A549 (cell line): Measurements from ENCODE around the gene TMED6. TPM values are rescaled to one million over a fixed set of nuclear protein-coding genes. Genes with fewer than 3 reads are reported as not detected.

Source experiments
- ATAC-seq, 2 experiments: fragments of 200-7000 bp in 1 of 2; fragments of >200 bp in 1 of 2; cut with Nextera tagmentation in 1 of 2; cut with Tn5 transposase in 1 of 2; 3 replicates each; pipeline versions ENCODE4 v1.8.0 to v1.9.1; 2018 to 2020; ENCODE audit warnings: mild to moderate bottlenecking in 1 of 2, moderate library complexity in 1 of 2
- CTCF ChIA-PET: fragments of 300-600 bp; sonication (Branson Sonifier 250); formaldehyde crosslinking; extraction: SDS; loops from one replicate; lab custom pipeline; 2021; ENCODE audit warnings: antibody characterized with exemption, inconsistent platforms; lab: Yijun Ruan, JAX
- POLR2A ChIA-PET: fragments of 350-600 bp; formaldehyde crosslinking; extraction: SDS; loops from one replicate; lab custom pipeline; 2021; ENCODE audit warnings: antibody characterized with exemption, inconsistent platforms; lab: Yijun Ruan, JAX
- DNase-seq, 2 experiments: peaks; one replicate each; pipeline versions ENCODE4 v3.0.0 to v3.0.0-alpha.2; 2011 to 2016; ENCODE audit warnings: low read depth in 1 of 2, low spot score in 1 of 2
- FAIRE-seq: peaks from 2 replicates; lab custom pipeline; 2011; peaks lifted over from hg19 to GRCh38; lab: Jason Lieb, UNC
- H3K27ac ChIP-seq, 2 experiments: fragments of >200 bp; sonication (Bioruptor Twin); formaldehyde crosslinking; 3 replicates each; pipeline ENCODE4 v1.5.1; 2016 to 2017
- H3K4me1 ChIP-seq: fragments of >200 bp; sonication (Bioruptor Twin); formaldehyde crosslinking; 3 replicates; pipeline ENCODE4 v1.6.1; 2016
- H3K4me2 ChIP-seq: fragments of >200 bp; sonication (Bioruptor Twin); formaldehyde crosslinking; 3 replicates; pipeline ENCODE4 v1.6.1; 2016
- H3K4me3 ChIP-seq: fragments of >200 bp; sonication (Bioruptor Twin); formaldehyde crosslinking; 3 replicates; pipeline ENCODE4 v1.5.1; 2016
- H3K9me3 ChIP-seq: fragments of >200 bp; sonication (Bioruptor Twin); formaldehyde crosslinking; 3 replicates; pipeline ENCODE4 v1.6.1; 2016
- BHLHE40 ChIP-seq: IDR thresholded peaks from 2 replicates; pipeline ENCODE4 v1.6.1; 2012; ENCODE audit warnings: low read depth, low read length, inconsistent platforms
- CEBPB ChIP-seq, 2 experiments: fragments of >200 bp in 1 of 2; sonication (Bioruptor Twin) in 1 of 2; formaldehyde crosslinking in 1 of 2; IDR thresholded peaks; 2 replicates each; pipeline ENCODE4 v1.6.1; 2012 to 2016
- CHD2 ChIP-seq: fragments of 150-350 bp; IDR thresholded peaks from 2 replicates; pipeline ENCODE4 v1.6.1; 2014; ENCODE audit warnings: low read length; ENCODE audit not compliant: partially characterized antibody
- CHD4 ChIP-seq: fragments of 200-600 bp; sonication (generic); IDR thresholded peaks from 2 replicates; pipeline ENCODE4 v1.6.1; 2016; ENCODE audit warnings: antibody characterized with exemption, mild to moderate bottlenecking, borderline replicate concordance
- EHF ChIP-seq: fragments of 250-450 bp; sonication (Bioruptor Pico); IDR thresholded peaks from 2 replicates; pipeline ENCODE4 v1.5.0; 2020; ENCODE audit warnings: mild to moderate bottlenecking
- EP300 ChIP-seq, 2 experiments: fragments of >200 bp; sonication (Bioruptor Twin); formaldehyde crosslinking; IDR thresholded peaks; 2 replicates in 1 of 2; 3 replicates in 1 of 2; pipeline ENCODE4 v1.6.1; 2016 to 2017
- FOSB ChIP-seq: fragments of 250-450 bp; sonication (Bioruptor Pico); IDR thresholded peaks from 2 replicates; pipeline ENCODE4 v1.5.0; 2020; ENCODE audit warnings: mild to moderate bottlenecking, moderate library complexity
- HDAC2 ChIP-seq: fragments of 200-600 bp; sonication (generic); IDR thresholded peaks from 2 replicates; pipeline ENCODE4 v1.6.1; 2016
- HOXA7 ChIP-seq: fragments of 250-450 bp; sonication (Bioruptor Pico); IDR thresholded peaks from 2 replicates; pipeline ENCODE4 v1.5.0; 2020; ENCODE audit warnings: mild to moderate bottlenecking, moderate library complexity
- HOXB13 ChIP-seq: fragments of 250-450 bp; sonication (Bioruptor Pico); IDR thresholded peaks from 2 replicates; pipeline ENCODE4 v1.5.0; 2020; ENCODE audit warnings: low read depth, mild to moderate bottlenecking, moderate library complexity
- JUN ChIP-seq, 2 experiments: fragments of >200 bp; sonication (Bioruptor Twin); formaldehyde crosslinking; IDR thresholded peaks; 2 replicates in 1 of 2; 3 replicates in 1 of 2; pipeline ENCODE4 v1.6.1; 2016 to 2017
- JUNB ChIP-seq: fragments of >200 bp; sonication (Bioruptor Twin); formaldehyde crosslinking; IDR thresholded peaks from 2 replicates; pipeline ENCODE4 v1.6.1; 2016
- MAFK ChIP-seq: fragments of 450-650 bp; IDR thresholded peaks from 2 replicates; pipeline ENCODE4 v1.6.1; 2014; ENCODE audit not compliant: partially characterized antibody
- MAZ ChIP-seq: fragments of 150-350 bp; IDR thresholded peaks from 2 replicates; pipeline ENCODE4 v1.6.1; 2014; ENCODE audit warnings: antibody characterized with exemption, low read depth, low read length, borderline replicate concordance
- NR3C1 ChIP-seq: fragments of >200 bp; sonication (Bioruptor Twin); formaldehyde crosslinking; IDR thresholded peaks from 3 replicates; pipeline ENCODE4 v1.6.1; 2017
- PHF8 ChIP-seq: fragments of 200-600 bp; sonication (generic); IDR thresholded peaks from 2 replicates; pipeline ENCODE4 v1.6.1; 2016; ENCODE audit warnings: low read depth, mild to moderate bottlenecking, antibody characterized with exemption, moderate library complexity, borderline replicate concordance
- POLR2A ChIP-seq: IDR thresholded peaks from 2 replicates; pipeline ENCODE4 v1.6.1; 2012; ENCODE audit warnings: mild to moderate bottlenecking, low read length
- RAD21 ChIP-seq, 2 experiments: fragments of >200 bp in 1 of 2; sonication (Bioruptor Twin) in 1 of 2; formaldehyde crosslinking in 1 of 2; IDR thresholded peaks in 1 of 2; conservative IDR thresholded peaks in 1 of 2; 2 replicates in 1 of 2; 3 replicates in 1 of 2; pipeline ENCODE4 v1.6.1; 2012 to 2018; ENCODE audit warnings: inconsistent platforms in 1 of 2
- RARB ChIP-seq: fragments of 250-450 bp; sonication (Bioruptor Pico); IDR thresholded peaks from 2 replicates; pipeline ENCODE4 v1.8.0; 2021; ENCODE audit warnings: mild to moderate bottlenecking, moderate library complexity
- SMC3 ChIP-seq: fragments of >200 bp; sonication (Bioruptor Twin); formaldehyde crosslinking; IDR thresholded peaks from 3 replicates; pipeline ENCODE4 v1.6.1; 2018; ENCODE audit warnings: inconsistent platforms
- TFCP2L1 ChIP-seq: fragments of 250-450 bp; sonication (Bioruptor Pico); IDR thresholded peaks from 2 replicates; pipeline ENCODE4 v1.5.0; 2021; ENCODE audit warnings: mild to moderate bottlenecking
- TP53 ChIP-seq: fragments of 250-450 bp; sonication (Bioruptor Pico); IDR thresholded peaks from 2 replicates; pipeline ENCODE4 v1.5.0; 2021; ENCODE audit warnings: mild to moderate bottlenecking, moderate library complexity
- ZFP36 ChIP-seq: fragments of 450-650 bp; IDR thresholded peaks from 2 replicates; pipeline ENCODE4 v1.6.1; 2014; ENCODE audit warnings: borderline replicate concordance; ENCODE audit not compliant: partially characterized antibody
- ZNF302 ChIP-seq: fragments of 250-450 bp; sonication (Bioruptor Pico); IDR thresholded peaks from 2 replicates; pipeline ENCODE4 v1.9.0; 2021; ENCODE audit warnings: inconsistent platforms, mild to moderate bottlenecking, moderate library complexity
- WGBS: methylation state at CpG from one replicate; pipeline ENCODE4 v1.1.6; 2017; ENCODE audit errors: missing lambda C conversion rate; 5-methylcytosine and 5-hydroxymethylcytosine counted together
- polyA plus RNA-seq, 4 experiments: library from polyadenylated mRNA; depleted of rRNA in 3 of 4; stranded (reverse); fragments of >200 nt; fragmentation: RNase III in 1 of 4; extraction: RNeasy Plus Mini Kit Qiagen cat#74134 plus additional on column Dnase treatment in 1 of 4; gene quantifications; 2 replicates in 3 of 4; 3 replicates in 1 of 4; pipeline ENCODE4 v1.2.3, GENCODE V29; 2011 to 2017
- TF ChIP-seq, protein P1 (sequence below): fragments of >200 bp; sonication (Bioruptor Twin); formaldehyde crosslinking; IDR thresholded peaks from 2 replicates; pipeline ENCODE4 v1.6.1; 2016
- TF ChIP-seq, protein P2 (sequence below): IDR thresholded peaks from 2 replicates; pipeline ENCODE4 v1.6.1; 2012; ENCODE audit warnings: low read depth, borderline replicate concordance
- TF ChIP-seq, protein P3 (sequence below): IDR thresholded peaks from 2 replicates; pipeline ENCODE4 v1.6.1; 2012
- TF ChIP-seq, protein P4 (sequence below): fragments of 200-600 bp; sonication (generic); IDR thresholded peaks from 2 replicates; pipeline ENCODE4 v1.6.1; 2016; ENCODE audit warnings: antibody characterized with exemption, mild to moderate bottlenecking, moderate library complexity

The TMED6 gene
- polyA plus RNA-seq, 2 of the 4 experiments (the other 2 are of a cell fraction): 0.19 TPM; not detected in 1

DNA sequence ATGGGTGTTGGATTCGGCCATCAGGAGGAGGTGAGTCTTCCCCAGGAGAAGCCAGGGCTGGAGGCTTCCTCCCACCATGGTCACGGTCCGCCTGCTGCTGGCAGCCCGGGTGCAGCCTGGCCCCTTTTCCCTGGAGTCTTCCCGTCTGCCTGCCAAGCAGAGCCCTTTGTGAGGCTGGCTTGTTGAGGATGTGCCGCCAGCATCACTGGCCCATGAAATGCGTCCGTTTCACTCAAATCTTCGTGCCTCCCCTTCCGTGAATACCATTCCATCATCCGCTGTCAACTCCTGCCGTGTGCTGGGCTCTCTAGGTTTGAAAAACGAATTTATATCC is 30.9 kb downstream of the TMED6 start:
- CTCF ChIA-PET: no interaction called here
- POLR2A ChIA-PET: no interaction called here
- WGBS: 92% methylated on average over 13 of the region's 13 CpGs
- H3K9me3 ChIP-seq: no peaks in the 10 kb centered on the region
- ATAC-seq (no peak), FAIRE-seq (no peak), DNase-seq (no peak)
- no peak overlapping the region for H3K4me3 ChIP-seq
- no peak overlapping the region for H3K27ac ChIP-seq
- H3K4me1 ChIP-seq: peaks cover 4% of the 10 kb centered on the region; the same call in 1 of the 3 replicates
- TF ChIP-seq HOXA7 (CRISPR knock-in tag) (no peak), RAD21 (conservative IDR thresholded peaks at IDR 0.05 in 1 of 2, IDR thresholded peaks at IDR 0.05 in 1 of 2) (no peak), RARB (no peak), CHD4 (no peak), ZNF302 (CRISPR knock-in tag) (no peak), MAZ (no peak), BHLHE40 (no peak), POLR2A (no peak), CEBPB (IDR thresholded peaks at IDR 0.05) (no peak), PHF8 (no peak), HOXB13 (no peak), SMC3 (no peak), EP300 (IDR thresholded peaks at IDR 0.05) (no peak), HDAC2 (no peak), EHF (CRISPR knock-in tag) (no peak), ZFP36 (no peak)
- TF ChIP-seq, protein P1, sequence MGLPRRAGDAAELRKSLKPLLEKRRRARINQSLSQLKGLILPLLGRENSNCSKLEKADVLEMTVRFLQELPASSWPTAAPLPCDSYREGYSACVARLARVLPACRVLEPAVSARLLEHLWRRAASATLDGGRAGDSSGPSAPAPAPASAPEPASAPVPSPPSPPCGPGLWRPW: no peak
- H3K4me2 ChIP-seq: no peak overlapping the region

DNA sequence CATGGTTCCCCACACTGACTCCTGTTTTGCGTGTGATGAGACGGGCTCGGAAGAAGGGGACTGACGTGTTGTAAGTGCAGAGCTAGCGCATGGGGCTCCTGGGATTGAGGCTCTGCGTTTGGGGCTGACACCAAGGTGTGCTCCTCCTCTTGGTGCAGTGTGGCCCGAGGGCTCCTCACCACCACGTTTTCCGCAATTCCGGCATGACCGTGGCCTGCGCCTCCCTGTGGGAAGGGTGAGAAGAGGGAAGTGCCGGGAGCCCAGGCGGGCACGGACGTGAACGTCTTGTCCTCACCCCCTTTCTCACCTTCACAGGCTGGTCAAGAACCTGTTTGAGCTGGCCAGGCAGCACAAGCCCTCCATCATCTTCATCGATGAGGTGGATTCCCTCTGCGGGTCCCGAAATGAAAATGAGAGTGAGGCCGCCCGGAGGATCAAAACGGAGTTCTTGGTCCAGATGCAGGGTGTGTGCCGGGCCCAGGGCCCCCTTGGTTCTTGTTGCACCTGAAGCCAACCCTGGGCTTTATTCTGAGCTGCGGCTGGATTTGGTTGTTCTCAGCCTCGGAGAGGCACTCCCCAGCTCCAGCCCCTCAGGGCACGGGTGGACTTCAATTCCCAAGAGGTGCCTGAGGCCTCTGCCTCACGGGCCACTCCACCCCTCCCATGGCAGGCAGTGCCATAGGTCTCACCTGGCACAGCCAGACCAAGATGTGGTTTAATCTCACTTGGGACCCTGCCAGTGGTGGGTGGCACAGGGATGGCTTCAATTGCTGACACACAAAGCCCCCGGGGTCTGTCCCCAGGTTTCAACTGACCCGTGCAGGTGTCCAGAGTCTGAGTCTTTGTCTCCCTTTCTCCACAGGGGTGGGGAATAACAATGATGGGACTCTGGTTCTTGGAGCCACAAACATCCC is 31.5 kb downstream of the TMED6 start:
- TF ChIP-seq CHD2: no peak
- TF ChIP-seq, protein P2, sequence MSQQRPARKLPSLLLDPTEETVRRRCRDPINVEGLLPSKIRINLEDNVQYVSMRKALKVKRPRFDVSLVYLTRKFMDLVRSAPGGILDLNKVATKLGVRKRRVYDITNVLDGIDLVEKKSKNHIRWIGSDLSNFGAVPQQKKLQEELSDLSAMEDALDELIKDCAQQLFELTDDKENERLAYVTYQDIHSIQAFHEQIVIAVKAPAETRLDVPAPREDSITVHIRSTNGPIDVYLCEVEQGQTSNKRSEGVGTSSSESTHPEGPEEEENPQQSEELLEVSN: no peak
- WGBS: 90% methylated on average over 28 of the region's 30 CpGs
- Histone ChIP-seq H3K4me1 (peaks cover 4% of the 10 kb centered on the region; the same call in 1 of the 3 replicates), H3K4me2 (no peak overlapping the region), H3K9me3 (no peaks in the 10 kb centered on the region), H3K27ac (no peak overlapping the region), H3K4me3 (no peak overlapping the region)
- ChIA-PET CTCF (interaction anchor here (0.5 to 2.0 kb wide), 2 partner anchors 10 to 30 kb away, joined by 3 to 5 read pairs; no protein-coding TSS in a partner anchor), POLR2A (no interaction called here)
- DNase-seq: no peak
- ATAC-seq: no peak
- no peak for FAIRE-seq

DNA sequence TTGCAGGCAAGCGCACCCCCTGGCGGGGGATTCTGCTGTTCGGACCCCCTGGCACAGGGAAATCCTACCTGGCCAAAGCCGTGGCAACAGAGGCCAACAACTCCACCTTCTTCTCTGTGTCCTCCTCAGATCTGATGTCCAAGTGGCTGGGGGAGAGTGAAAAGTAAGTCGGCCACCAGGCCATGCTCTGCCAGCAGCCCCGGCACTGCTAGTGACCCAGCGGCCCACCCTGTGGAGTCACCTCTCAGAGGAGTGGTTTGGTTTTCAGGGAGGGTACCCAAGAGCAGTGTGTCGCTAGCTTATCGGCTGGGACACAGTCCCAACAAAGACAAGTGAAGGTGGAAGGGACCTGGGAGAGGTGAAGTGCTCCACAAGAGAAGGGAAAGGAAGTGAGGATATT is 32.2 kb downstream of the TMED6 start:
- CTCF ChIA-PET: interaction anchor here (2.0 kb wide), 1 partner anchor 9 kb away, joined by 5 read pairs; no protein-coding TSS in a partner anchor
- Histone ChIP-seq H3K4me1 (peaks cover 4% of the 10 kb centered on the region; the same call in 1 of the 3 replicates), H3K27ac (no peak overlapping the region), H3K4me3 (no peak overlapping the region), H3K9me3 (no peaks in the 10 kb centered on the region), H3K4me2 (no peak overlapping the region)
- FAIRE-seq (no peak), ATAC-seq (no peak), DNase-seq (no peak)
- POLR2A ChIA-PET: no interaction called here
- no peak for TF ChIP-seq JUN (IDR thresholded peaks at IDR 0.05)
- TF ChIP-seq MAFK: no peak
- no peak for TF ChIP-seq CHD2
- no peak for TF ChIP-seq TP53 (CRISPR knock-in tag)
- no peak for TF ChIP-seq BHLHE40
- no peak for TF ChIP-seq TFCP2L1 (CRISPR knock-in tag)
- TF ChIP-seq, protein P3, sequence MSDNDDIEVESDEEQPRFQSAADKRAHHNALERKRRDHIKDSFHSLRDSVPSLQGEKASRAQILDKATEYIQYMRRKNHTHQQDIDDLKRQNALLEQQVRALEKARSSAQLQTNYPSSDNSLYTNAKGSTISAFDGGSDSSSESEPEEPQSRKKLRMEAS: no peak
- TF ChIP-seq, protein P1: no peak
- TF ChIP-seq PHF8: no peak
- TF ChIP-seq JUNB: no peak
- TF ChIP-seq, protein P4, sequence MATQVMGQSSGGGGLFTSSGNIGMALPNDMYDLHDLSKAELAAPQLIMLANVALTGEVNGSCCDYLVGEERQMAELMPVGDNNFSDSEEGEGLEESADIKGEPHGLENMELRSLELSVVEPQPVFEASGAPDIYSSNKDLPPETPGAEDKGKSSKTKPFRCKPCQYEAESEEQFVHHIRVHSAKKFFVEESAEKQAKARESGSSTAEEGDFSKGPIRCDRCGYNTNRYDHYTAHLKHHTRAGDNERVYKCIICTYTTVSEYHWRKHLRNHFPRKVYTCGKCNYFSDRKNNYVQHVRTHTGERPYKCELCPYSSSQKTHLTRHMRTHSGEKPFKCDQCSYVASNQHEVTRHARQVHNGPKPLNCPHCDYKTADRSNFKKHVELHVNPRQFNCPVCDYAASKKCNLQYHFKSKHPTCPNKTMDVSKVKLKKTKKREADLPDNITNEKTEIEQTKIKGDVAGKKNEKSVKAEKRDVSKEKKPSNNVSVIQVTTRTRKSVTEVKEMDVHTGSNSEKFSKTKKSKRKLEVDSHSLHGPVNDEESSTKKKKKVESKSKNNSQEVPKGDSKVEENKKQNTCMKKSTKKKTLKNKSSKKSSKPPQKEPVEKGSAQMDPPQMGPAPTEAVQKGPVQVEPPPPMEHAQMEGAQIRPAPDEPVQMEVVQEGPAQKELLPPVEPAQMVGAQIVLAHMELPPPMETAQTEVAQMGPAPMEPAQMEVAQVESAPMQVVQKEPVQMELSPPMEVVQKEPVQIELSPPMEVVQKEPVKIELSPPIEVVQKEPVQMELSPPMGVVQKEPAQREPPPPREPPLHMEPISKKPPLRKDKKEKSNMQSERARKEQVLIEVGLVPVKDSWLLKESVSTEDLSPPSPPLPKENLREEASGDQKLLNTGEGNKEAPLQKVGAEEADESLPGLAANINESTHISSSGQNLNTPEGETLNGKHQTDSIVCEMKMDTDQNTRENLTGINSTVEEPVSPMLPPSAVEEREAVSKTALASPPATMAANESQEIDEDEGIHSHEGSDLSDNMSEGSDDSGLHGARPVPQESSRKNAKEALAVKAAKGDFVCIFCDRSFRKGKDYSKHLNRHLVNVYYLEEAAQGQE: no peak
- TF ChIP-seq NR3C1: no peak
- no peak for TF ChIP-seq FOSB (CRISPR knock-in tag)
- TF ChIP-seq, all 56 proteins: peak for 0
- WGBS: 93% methylated on average over 9 of the region's 9 CpGs
